GM12878 (cell line): ENCODE results near the gene ACTN2.

Experiments used
- CHD2 ChIP-seq: IDR thresholded peaks from 2 replicates; pipeline ENCODE4 v1.6.1; 2011; ENCODE audit warnings: low read depth, low read length, improper control_type of control experiment, borderline replicate concordance
- CREM ChIP-seq: IDR thresholded peaks from 2 replicates; pipeline ENCODE4 v1.6.1; 2014; ENCODE audit warnings: antibody characterized with exemption, low read depth
- EGR1 ChIP-seq, 2 experiments: IDR thresholded peaks; 1 replicate in 1 of 2; 2 replicates in 1 of 2; pipeline ENCODE4 v1.6.1; 2011 to 2012; ENCODE audit warnings: low read depth in 2 of 2, low read length in 2 of 2, borderline replicate concordance in 1 of 2, mild to moderate bottlenecking in 1 of 2, moderate library complexity in 1 of 2
- EP300 ChIP-seq, 2 experiments: fragments of 150-350 bp in 1 of 2; IDR thresholded peaks; 2 replicates each; pipeline ENCODE4 v1.6.1; 2011 to 2012; ENCODE audit warnings: low read depth in 2 of 2, low read length in 2 of 2, borderline replicate concordance in 1 of 2, improper control_type of control experiment in 1 of 2, inconsistent platforms in 1 of 2; ENCODE audit not compliant: control insufficient read depth in 1 of 2
- MTA3 ChIP-seq: IDR thresholded peaks from 2 replicates; pipeline ENCODE4 v1.6.1; 2012; ENCODE audit warnings: low read length, inconsistent platforms, borderline replicate concordance
- NR2C2 ChIP-seq: IDR thresholded peaks from 2 replicates; pipeline ENCODE4 v1.6.1; 2011; ENCODE audit warnings: borderline replicate concordance, low read depth; ENCODE audit not compliant: control insufficient read depth, insufficient read length
- RFX5 ChIP-seq: IDR thresholded peaks from 2 replicates; pipeline ENCODE4 v1.6.1; 2011; ENCODE audit warnings: low read depth, low read length, improper control_type of control experiment
- SIX5 ChIP-seq: IDR thresholded peaks from 2 replicates; pipeline ENCODE4 v1.6.1; 2011; ENCODE audit warnings: mild to moderate bottlenecking, low read depth, low read length, moderate library complexity; ENCODE audit not compliant: severe bottlenecking
- TAF1 ChIP-seq: IDR thresholded peaks from 2 replicates; pipeline ENCODE4 v1.6.1; 2011; ENCODE audit warnings: mild to moderate bottlenecking, low read depth, low read length, borderline replicate concordance
- TF ChIP-seq, protein P1 (sequence below), 3 experiments: IDR thresholded peaks in 2 of 3; conservative IDR thresholded peaks in 1 of 3; 2 replicates each; pipeline ENCODE4 v1.5.1; 2011; ENCODE audit warnings: low read depth in 3 of 3, low read length in 3 of 3, mild to moderate bottlenecking in 3 of 3, control low read depth in 2 of 3, moderate library complexity in 2 of 3, inconsistent platforms in 1 of 3, mixed read lengths in 1 of 3; ENCODE audit not compliant: control insufficient read depth in 2 of 3, insufficient read depth in 1 of 3; ENCODE audit errors: extremely low read depth in 1 of 3

DNA sequence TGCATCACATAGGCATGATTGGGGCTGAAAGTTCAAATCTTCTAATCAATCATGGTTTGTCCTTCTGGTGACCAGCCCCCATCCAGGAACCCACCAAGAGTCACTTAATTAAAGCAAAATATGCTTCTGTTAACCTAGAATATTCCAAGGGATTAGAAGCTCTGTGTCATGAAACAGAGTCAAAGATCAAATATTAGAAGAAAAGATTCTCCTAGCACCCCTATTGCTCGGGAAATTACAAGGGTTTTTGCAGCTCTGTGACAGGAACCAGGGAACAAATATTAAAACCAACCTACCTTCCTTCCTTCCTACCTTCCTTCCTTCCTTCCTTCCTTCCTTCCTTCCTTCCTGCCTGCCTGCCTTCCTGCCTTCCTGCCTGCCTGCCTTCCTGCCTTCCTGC, 31.8 kb upstream of the ACTN2 start:
- TF ChIP-seq SIX5 (no peak), EP300 (IDR thresholded peaks at IDR 0.05; ENCODE audit: borderline replicate concordance in 1 of 2, control insufficient read depth in 1 of 2, low read depth in 2 of 2, low read length in 2 of 2) (no peak), MTA3 (no peak), CREM (no peak), NR2C2 (no peak), EGR1 (IDR thresholded peaks at IDR 0.05; ENCODE audit: borderline replicate concordance in 1 of 2, low read depth in 2 of 2, low read length in 2 of 2) (no peak), CHD2 (no peak), RFX5 (no peak), TAF1 (no peak)
- TF ChIP-seq, protein P1, sequence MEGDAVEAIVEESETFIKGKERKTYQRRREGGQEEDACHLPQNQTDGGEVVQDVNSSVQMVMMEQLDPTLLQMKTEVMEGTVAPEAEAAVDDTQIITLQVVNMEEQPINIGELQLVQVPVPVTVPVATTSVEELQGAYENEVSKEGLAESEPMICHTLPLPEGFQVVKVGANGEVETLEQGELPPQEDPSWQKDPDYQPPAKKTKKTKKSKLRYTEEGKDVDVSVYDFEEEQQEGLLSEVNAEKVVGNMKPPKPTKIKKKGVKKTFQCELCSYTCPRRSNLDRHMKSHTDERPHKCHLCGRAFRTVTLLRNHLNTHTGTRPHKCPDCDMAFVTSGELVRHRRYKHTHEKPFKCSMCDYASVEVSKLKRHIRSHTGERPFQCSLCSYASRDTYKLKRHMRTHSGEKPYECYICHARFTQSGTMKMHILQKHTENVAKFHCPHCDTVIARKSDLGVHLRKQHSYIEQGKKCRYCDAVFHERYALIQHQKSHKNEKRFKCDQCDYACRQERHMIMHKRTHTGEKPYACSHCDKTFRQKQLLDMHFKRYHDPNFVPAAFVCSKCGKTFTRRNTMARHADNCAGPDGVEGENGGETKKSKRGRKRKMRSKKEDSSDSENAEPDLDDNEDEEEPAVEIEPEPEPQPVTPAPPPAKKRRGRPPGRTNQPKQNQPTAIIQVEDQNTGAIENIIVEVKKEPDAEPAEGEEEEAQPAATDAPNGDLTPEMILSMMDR (IDR thresholded peaks at IDR 0.05 in 2 of 3, conservative IDR thresholded peaks at IDR 0.05 in 1 of 3; ENCODE audit: control insufficient read depth in 2 of 3, extremely low read depth in 1 of 3, insufficient read depth in 1 of 3, low read depth in 3 of 3, low read length in 3 of 3): no peak
